Smooth muscle cell (in vitro differentiated cells): ENCODE measurements around the gene PADI4. TPM values are rescaled to one million over a fixed set of nuclear protein-coding genes. Genes with fewer than 3 reads are reported as not detected.
"Not testable (repeated sequence)": the region's sequence is repeated elsewhere in the genome, so short reads cannot be mapped to it uniquely, and the experiment has no call there.

Experiments used
- DNase-seq: peaks from one replicate; lab custom pipeline; 2025; ENCODE audit not compliant: unreplicated experiment; lab: John Stamatoyannopoulos, UW
- H2AFZ ChIP-seq: fragments of 200-600 bp; sonication (generic); 2 replicates; pipeline ENCODE4 v1.6.0; 2016; ENCODE audit warnings: antibody characterized with exemption, low read depth, mild to moderate bottlenecking
- H3F3A ChIP-seq: fragments of 200-600 bp; sonication (generic); 2 replicates; pipeline ENCODE4 v1.6.0; 2017; ENCODE audit warnings: antibody characterized with exemption, low read depth
- H3K27ac ChIP-seq: fragments of 200-600 bp; sonication (generic); 2 replicates; pipeline ENCODE4 v1.5.1; 2016; ENCODE audit warnings: low read depth, mild to moderate bottlenecking
- H3K27me3 ChIP-seq: fragments of 200-600 bp; sonication (generic); 2 replicates; pipeline ENCODE4 v1.6.1; 2016; ENCODE audit warnings: low read depth, mild to moderate bottlenecking
- H3K36me3 ChIP-seq: fragments of 200-600 bp; sonication (generic); 2 replicates; pipeline ENCODE4 v1.5.1; 2016; ENCODE audit warnings: low read depth
- H3K4me1 ChIP-seq: fragments of 200-600 bp; sonication (generic); 2 replicates; pipeline ENCODE4 v1.5.1; 2016; ENCODE audit warnings: low read depth
- H3K4me2 ChIP-seq: fragments of 200-600 bp; sonication (generic); 2 replicates; pipeline ENCODE4 v1.6.0; 2016; ENCODE audit warnings: mild to moderate bottlenecking
- H3K4me3 ChIP-seq: fragments of 200-600 bp; sonication (generic); 2 replicates; pipeline ENCODE4 v1.5.1; 2016; ENCODE audit warnings: mild to moderate bottlenecking
- H3K79me2 ChIP-seq: fragments of 200-600 bp; sonication (generic); 2 replicates; pipeline ENCODE4 v1.6.0; 2016; ENCODE audit warnings: low read depth, mild to moderate bottlenecking
- H3K9ac ChIP-seq: fragments of 200-600 bp; sonication (generic); 2 replicates; pipeline ENCODE4 v1.6.0; 2016; ENCODE audit warnings: low read depth
- H3K9me3 ChIP-seq: fragments of 200-600 bp; sonication (generic); replicated peaks from 2 replicates; pipeline ENCODE4 v1.5.1; 2016; ENCODE audit warnings: low read depth
- H4K20me1 ChIP-seq: fragments of 200-600 bp; sonication (generic); 2 replicates; pipeline ENCODE4 v1.6.0; 2016; ENCODE audit warnings: low read depth
- CTCF ChIP-seq: fragments of 200-600 bp; sonication (generic); IDR thresholded peaks from 2 replicates; pipeline ENCODE4 v1.5.1; 2017; ENCODE audit warnings: borderline replicate concordance, mild to moderate bottlenecking, antibody characterized with exemption; ENCODE audit not compliant: insufficient read depth, poor library complexity, severe bottlenecking
- WGBS: methylation state at CpG from one replicate; pipeline ENCODE4 v1.1.7; 2016; ENCODE audit warnings: low lambda C conversion rate; 5-methylcytosine and 5-hydroxymethylcytosine counted together
- polyA plus RNA-seq: library from polyadenylated mRNA; unstranded; fragments of >200 nt; fragmentation: Nextera tagmentation; extraction: Ambion mirVana; gene quantifications from 2 replicates; pipeline ENCODE4 v1.2.1, GENCODE V29; 2016
- total RNA-seq: library from RNA; depleted of rRNA; stranded (reverse); fragments of >200 nt; gene quantifications from 2 replicates; pipeline ENCODE4 v1.2.3, GENCODE V29; 2014

The PADI4 gene
- total and polyA plus RNA-seq, 2 experiments from 2014 or later = not detected

GRCh38 chr1:17319561-17320350 lies 11.8 kb downstream of the PADI4 start:
- DNase-seq = no peak
- no peaks in the 10 kb centered on the region for H3K9me3 ChIP-seq
- WGBS = 95% methylated on average over 11 of the region's 11 CpGs
- no peak overlapping the region for H2AFZ ChIP-seq
- H3K4me2 ChIP-seq = no peak overlapping the region
- H3K27me3 ChIP-seq = no peaks in the 10 kb centered on the region
- H3K4me1 ChIP-seq = no peaks in the 10 kb centered on the region
- no peak overlapping the region for H3K9ac ChIP-seq
- TF ChIP-seq CTCF = no peak
- H3F3A ChIP-seq = no peaks in the 10 kb centered on the region
- no peaks in the 10 kb centered on the region for H4K20me1 ChIP-seq
- H3K79me2 ChIP-seq = no peaks in the 10 kb centered on the region
- no peak overlapping the region for H3K4me3 ChIP-seq
- no peaks in the 10 kb centered on the region for H3K36me3 ChIP-seq
- H3K27ac ChIP-seq = no peak overlapping the region

GRCh38 chr1:17321857-17322390 lies 13.9 kb downstream of the PADI4 start:
- H3K27ac ChIP-seq = not testable (repeated sequence)
- 90% methylated on average over 6 of the region's 6 CpGs for WGBS

GRCh38 chr1:17328855-17329254 lies 20.9 kb downstream of the PADI4 start:
- no peaks in the 10 kb centered on the region for H3F3A ChIP-seq
- TF ChIP-seq CTCF = no peak
- H3K36me3 ChIP-seq = no peaks in the 10 kb centered on the region
- no peaks in the 10 kb centered on the region for H3K27me3 ChIP-seq
- no peaks in the 10 kb centered on the region for H3K4me1 ChIP-seq
- WGBS = 80% methylated on average over 5 of the region's 5 CpGs
- H3K4me3 ChIP-seq = no peak overlapping the region
- peaks cover 3% of the 10 kb centered on the region for H3K9me3 ChIP-seq
- H4K20me1 ChIP-seq = no peaks in the 10 kb centered on the region
- DNase-seq = no peak
- H3K4me2 ChIP-seq = no peak overlapping the region
- no peak overlapping the region for H2AFZ ChIP-seq
- no peak overlapping the region for H3K27ac ChIP-seq
- H3K9ac ChIP-seq = no peak overlapping the region
- no peaks in the 10 kb centered on the region for H3K79me2 ChIP-seq

More at GRCh38 chr1:17321857-17322390, 13.9 kb downstream of the PADI4 start:
- H3K9ac ChIP-seq, H3K4me2 ChIP-seq, DNase-seq, H3K4me3 ChIP-seq, H3K79me2 ChIP-seq, H3F3A ChIP-seq, H3K9me3 ChIP-seq, H3K4me1 ChIP-seq, H4K20me1 ChIP-seq, H3K27me3 ChIP-seq, H3K36me3 ChIP-seq, H2AFZ ChIP-seq: not testable (repeated sequence)

- no peak overlapping the region for H3K4me3 ChIP-seq
These were observed 21.6 kb downstream of the PADI4 start for GRCh38 chr1:17329610-17330009.

More at GRCh38 chr1:17329610-17330009, 21.6 kb downstream of the PADI4 start:
- Histone ChIP-seq H3K36me3 (no peaks in the 10 kb centered on the region), H3K79me2 (no peaks in the 10 kb centered on the region), H2AFZ (no peak overlapping the region), H3K9me3 (peaks cover 3% of the 10 kb centered on the region), H3K4me1 (no peaks in the 10 kb centered on the region), H3K4me2 (no peak overlapping the region), H3F3A (no peaks in the 10 kb centered on the region), H3K27ac (no peak overlapping the region), H3K9ac (no peak overlapping the region), H3K27me3 (no peaks in the 10 kb centered on the region), H4K20me1 (no peaks in the 10 kb centered on the region)
- TF ChIP-seq CTCF = no peak
- DNase-seq = no peak
- whole genome bisulfite sequencing = 87% methylated on average over 4 of the region's 4 CpGs
